HepG2 (cell line): ENCODE measurements around the gene KCNT2. TPM values are rescaled to one million over a fixed set of nuclear protein-coding genes. Genes with fewer than 3 reads are reported as not detected.

ENCODE experiments used
- ATAC-seq: fragments of 200-7000 bp; cut with Tn5 transposase; 3 replicates; pipeline ENCODE4 v1.9.1; 2020; ENCODE audit warnings: mild to moderate bottlenecking, moderate library complexity
- BruUV-seq: library from RNA; stranded (reverse); fragments of 400-500 nt; replicated peaks from 2 replicates; lab custom pipeline; 2021; lab: Mats Ljungman, UMichigan
- CTCF ChIA-PET: fragments of 300-600 bp; formaldehyde crosslinking; extraction: SDS; loops from one replicate; lab custom pipeline; 2021; ENCODE audit warnings: low total read pairs, inconsistent platforms, low intra/inter-chr PET ratio; lab: Yijun Ruan, JAX
- POLR2A ChIA-PET: fragments of 350-600 bp; sonication (Branson Sonifier 250); formaldehyde crosslinking; loops from one replicate; lab custom pipeline; 2020; ENCODE audit warnings: antibody characterized with exemption, inconsistent platforms; lab: Yijun Ruan, JAX
- DNase-seq: peaks from one replicate; pipeline ENCODE4 v3.0.0-alpha.2; 2015; ENCODE audit warnings: low spot score
- FAIRE-seq: peaks from 3 replicates; lab custom pipeline; 2011; peaks lifted over from hg19 to GRCh38; lab: Jason Lieb, UNC
- H2AFZ ChIP-seq: one replicate; pipeline ENCODE4 v1.6.1; 2011; ENCODE audit warnings: low read length, inconsistent platforms
- H3K27ac ChIP-seq: fragments of 300-600 bp; 3 replicates; pipeline ENCODE4 v1.8.0; 2011; ENCODE audit warnings: mixed run types, mild to moderate bottlenecking, mixed read lengths, low read length, inconsistent platforms; ENCODE audit not compliant: insufficient read depth; ENCODE audit errors: extremely low read length
- H3K27me3 ChIP-seq, 2 experiments: fragments of 200-600 bp in 1 of 2; 2 replicates in 1 of 2; 3 replicates in 1 of 2; pipeline versions ENCODE4 v1.6.0 to v1.8.0; 2011; ENCODE audit warnings: low read length in 2 of 2, mild to moderate bottlenecking in 2 of 2, moderate library complexity in 2 of 2, inconsistent platforms in 1 of 2; ENCODE audit not compliant: insufficient read depth in 2 of 2, control insufficient read depth in 1 of 2
- H3K36me3 ChIP-seq, 2 experiments: fragments of 200-600 bp in 1 of 2; replicated peaks in 1 of 2; 2 replicates in 1 of 2; 3 replicates in 1 of 2; pipeline versions ENCODE4 v1.5.1 to v1.8.0; 2011; ENCODE audit warnings: low read length in 2 of 2, inconsistent platforms in 1 of 2; ENCODE audit not compliant: insufficient read depth in 2 of 2, control insufficient read depth in 1 of 2
- H3K4me1 ChIP-seq: 2 replicates; pipeline ENCODE4 v1.5.1; 2012; ENCODE audit warnings: low read length, inconsistent platforms; ENCODE audit not compliant: insufficient read depth
- H3K4me2 ChIP-seq: 2 replicates; pipeline ENCODE4 v1.6.0; 2011; ENCODE audit warnings: low read depth, low read length, inconsistent platforms
- H3K4me3 ChIP-seq, 3 experiments: fragments of 200-600 bp in 1 of 3; sonication (generic), shearing (Covaris generic) in 1 of 3; replicated peaks in 1 of 3; 2 replicates each; pipeline ENCODE4 v1.5.1; 2011 to 2016; ENCODE audit warnings: low read length in 3 of 3, inconsistent platforms in 2 of 3, low read depth in 2 of 3, mild to moderate bottlenecking in 2 of 3, control low read depth in 1 of 3, mixed read lengths in 1 of 3; ENCODE audit not compliant: insufficient read depth in 1 of 3
- H3K79me2 ChIP-seq: one replicate; pipeline ENCODE4 v1.6.1; 2011; ENCODE audit warnings: low read length, inconsistent platforms; ENCODE audit not compliant: insufficient read depth
- H3K9ac ChIP-seq: 2 replicates; pipeline ENCODE4 v1.6.0; 2011; ENCODE audit warnings: mild to moderate bottlenecking, low read depth, low read length, inconsistent platforms; ENCODE audit not compliant: insufficient read depth
- H3K9me3 ChIP-seq: 2 replicates; pipeline ENCODE4 v1.5.1; 2012; ENCODE audit warnings: mild to moderate bottlenecking, low read length
- H4K20me1 ChIP-seq: 2 replicates; pipeline ENCODE4 v1.6.0; 2011; ENCODE audit warnings: inconsistent platforms, mild to moderate bottlenecking, low read length, moderate library complexity; ENCODE audit not compliant: insufficient read depth
- ARNTL ChIP-seq: sonication (generic); formaldehyde crosslinking; IDR thresholded peaks from 2 replicates; pipeline ENCODE4 v1.4.0; 2020; ENCODE audit warnings: mild to moderate bottlenecking, missing genetic modification reagents
- CBFB ChIP-seq: sonication (generic); formaldehyde crosslinking; IDR thresholded peaks from 2 replicates; pipeline ENCODE4 v1.4.0; 2020; ENCODE audit warnings: missing genetic modification reagents
- HNF4G ChIP-seq, 2 experiments: sonication (generic) in 1 of 2; formaldehyde crosslinking in 1 of 2; IDR thresholded peaks; 2 replicates each; pipeline versions ENCODE4 v1.4.0 to v1.6.1; 2011 to 2020; ENCODE audit warnings: borderline replicate concordance in 2 of 2, low read depth in 2 of 2, mild to moderate bottlenecking in 2 of 2, low read length in 1 of 2, missing genetic modification reagents in 1 of 2, moderate library complexity in 1 of 2
- HOXA5 ChIP-seq: sonication (generic); formaldehyde crosslinking; IDR thresholded peaks from 2 replicates; pipeline ENCODE4 v1.4.0; 2020; ENCODE audit warnings: missing genetic modification reagents
- KAT7 ChIP-seq: IDR thresholded peaks from 2 replicates; pipeline ENCODE4 v1.6.1; 2018; ENCODE audit warnings: borderline replicate concordance, missing compliant biosample characterization
- KLF6 ChIP-seq: IDR thresholded peaks from 2 replicates; pipeline ENCODE4 v1.8.0; 2016; ENCODE audit warnings: missing biosample characterization, missing genetic modification reagents
- NR1H2 ChIP-seq: sonication (generic); formaldehyde crosslinking; IDR thresholded peaks from 2 replicates; pipeline ENCODE4 v1.8.1; 2022; ENCODE audit warnings: low read depth, missing genetic modification reagents, borderline replicate concordance
- RFX5 ChIP-seq: IDR thresholded peaks from 2 replicates; pipeline ENCODE4 v1.6.1; 2011; ENCODE audit warnings: low read depth, low read length, improper control_type of control experiment
- RFXANK ChIP-seq: IDR thresholded peaks from 2 replicates; pipeline ENCODE4 v1.6.1; 2016
- SIX4 ChIP-seq: sonication (generic); formaldehyde crosslinking; IDR thresholded peaks from 2 replicates; pipeline ENCODE4 v1.4.0; 2020; ENCODE audit warnings: missing genetic modification reagents
- TEAD2 ChIP-seq: sonication (generic); formaldehyde crosslinking; IDR thresholded peaks from 2 replicates; pipeline ENCODE4 v1.9.0; 2021; ENCODE audit warnings: missing genetic modification reagents
- ZNF225 ChIP-seq: sonication (generic); formaldehyde crosslinking; IDR thresholded peaks from 2 replicates; pipeline ENCODE4 v1.4.0; 2020; ENCODE audit warnings: mild to moderate bottlenecking, missing genetic modification reagents
- ZNF343 ChIP-seq: sonication (generic); formaldehyde crosslinking; IDR thresholded peaks from 2 replicates; pipeline ENCODE4 v1.4.0; 2020; ENCODE audit warnings: mild to moderate bottlenecking, missing genetic modification reagents
- ZNF451 ChIP-seq: sonication (generic); formaldehyde crosslinking; IDR thresholded peaks from 2 replicates; pipeline ENCODE4 v1.5.0; 2020; ENCODE audit warnings: mild to moderate bottlenecking, missing genetic modification reagents
- ZNF660 ChIP-seq: sonication (generic); formaldehyde crosslinking; IDR thresholded peaks from 2 replicates; pipeline ENCODE4 v1.5.1; 2020; ENCODE audit warnings: mild to moderate bottlenecking, low read depth, missing genetic modification reagents, borderline replicate concordance
- WGBS: methylation state at CpG from one replicate; pipeline ENCODE4 v1.1.6; 2017; ENCODE audit warnings: low lambda C conversion rate; 5-methylcytosine and 5-hydroxymethylcytosine counted together
- in situ Hi-C: cut with HindIII; loops from 2 replicates; pipeline ENCODE4 v1.10.0; 2017; ENCODE audit warnings: low pct_unique_long_range_greater_than_20kb; ENCODE audit not compliant: extremely low pct_ligation_motif_present
- intact Hi-C: fragments of 100-400 bp; cut with micrococcal nuclease; formaldehyde crosslinking; loops from one replicate; pipeline ENCODE4 v1.10.0; 2022; ENCODE audit not compliant: unreplicated experiment
- polyA plus RNA-seq, 8 experiments: library from polyadenylated mRNA; depleted of rRNA in 3 of 8; stranded (reverse) in 7 of 8; unstranded in 1 of 8; fragments of >200 nt; fragmentation: Illumina TruSeq in 4 of 8; extraction: Trizol in 4 of 8; gene quantifications; 2 replicates each; pipeline versions ENCODE4 v1.2.1 to v1.2.3, GENCODE V29; 2011 to 2016; ENCODE audit warnings: low read depth in 4 of 8, missing spikeins in 1 of 8, mixed read lengths in 1 of 8; ENCODE audit not compliant: insufficient read depth in 1 of 8
- total RNA-seq, 5 experiments: library from RNA; depleted of rRNA; stranded (reverse); fragments of >200 nt; fragmentation: Illumina TruSeq; extraction: Trizol; gene quantifications; 2 replicates each; pipeline ENCODE4 v1.2.3, GENCODE V29; 2016; ENCODE audit warnings: low read depth in 1 of 5
- TF ChIP-seq, protein P1 (sequence below): sonication (generic); formaldehyde crosslinking; conservative IDR thresholded peaks from 2 replicates; pipeline ENCODE4 v1.8.1; 2023; ENCODE audit warnings: missing genetic modification reagents
- TF ChIP-seq, protein P2 (sequence below): fragments of 450-650 bp; IDR thresholded peaks from 2 replicates; pipeline ENCODE4 v1.6.1; 2017
- TF ChIP-seq, protein P3 (sequence below): sonication (generic); formaldehyde crosslinking; IDR thresholded peaks from 2 replicates; pipeline ENCODE4 v1.9.0; 2022; ENCODE audit warnings: missing genetic modification reagents, mild to moderate bottlenecking, borderline replicate concordance

The KCNT2 gene
- total and polyA plus RNA-seq, 2 of the 13 experiments (the other 11 are each of a cell fraction or from before 2014, with no cell fraction given): not detected

GRCh38 chr1:196577386-196577785 is 30.9 kb downstream of the KCNT2 start:
- H3K9me3 ChIP-seq: no peaks in the 10 kb centered on the region
- in situ Hi-C loops: no loop called here
- ChIA-PET POLR2A (no interaction called here), CTCF (no interaction called here)
- H3K4me3 ChIP-seq: no peak overlapping the region
- WGBS: 0% methylated on average over 2 of the region's 2 CpGs
- no peaks in the 10 kb centered on the region for H3K36me3 ChIP-seq
- intact Hi-C loops: no loop called here
- TF ChIP-seq RFXANK (CRISPR knock-in tag): no peak
- TF ChIP-seq HOXA5 (CRISPR knock-in tag): no peak
- TF ChIP-seq, protein P1, sequence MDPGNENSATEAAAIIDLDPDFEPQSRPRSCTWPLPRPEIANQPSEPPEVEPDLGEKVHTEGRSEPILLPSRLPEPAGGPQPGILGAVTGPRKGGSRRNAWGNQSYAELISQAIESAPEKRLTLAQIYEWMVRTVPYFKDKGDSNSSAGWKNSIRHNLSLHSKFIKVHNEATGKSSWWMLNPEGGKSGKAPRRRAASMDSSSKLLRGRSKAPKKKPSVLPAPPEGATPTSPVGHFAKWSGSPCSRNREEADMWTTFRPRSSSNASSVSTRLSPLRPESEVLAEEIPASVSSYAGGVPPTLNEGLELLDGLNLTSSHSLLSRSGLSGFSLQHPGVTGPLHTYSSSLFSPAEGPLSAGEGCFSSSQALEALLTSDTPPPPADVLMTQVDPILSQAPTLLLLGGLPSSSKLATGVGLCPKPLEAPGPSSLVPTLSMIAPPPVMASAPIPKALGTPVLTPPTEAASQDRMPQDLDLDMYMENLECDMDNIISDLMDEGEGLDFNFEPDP (CRISPR knock-in tag): no peak
- no peak for TF ChIP-seq TEAD2 (CRISPR knock-in tag)
- TF ChIP-seq NR1H2 (CRISPR knock-in tag): no peak
- TF ChIP-seq ZNF451: no peak
- no peak for TF ChIP-seq ARNTL (CRISPR knock-in tag)
- TF ChIP-seq, protein P2, sequence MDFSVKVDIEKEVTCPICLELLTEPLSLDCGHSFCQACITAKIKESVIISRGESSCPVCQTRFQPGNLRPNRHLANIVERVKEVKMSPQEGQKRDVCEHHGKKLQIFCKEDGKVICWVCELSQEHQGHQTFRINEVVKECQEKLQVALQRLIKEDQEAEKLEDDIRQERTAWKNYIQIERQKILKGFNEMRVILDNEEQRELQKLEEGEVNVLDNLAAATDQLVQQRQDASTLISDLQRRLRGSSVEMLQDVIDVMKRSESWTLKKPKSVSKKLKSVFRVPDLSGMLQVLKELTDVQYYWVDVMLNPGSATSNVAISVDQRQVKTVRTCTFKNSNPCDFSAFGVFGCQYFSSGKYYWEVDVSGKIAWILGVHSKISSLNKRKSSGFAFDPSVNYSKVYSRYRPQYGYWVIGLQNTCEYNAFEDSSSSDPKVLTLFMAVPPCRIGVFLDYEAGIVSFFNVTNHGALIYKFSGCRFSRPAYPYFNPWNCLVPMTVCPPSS: no peak
- TF ChIP-seq, protein P3, sequence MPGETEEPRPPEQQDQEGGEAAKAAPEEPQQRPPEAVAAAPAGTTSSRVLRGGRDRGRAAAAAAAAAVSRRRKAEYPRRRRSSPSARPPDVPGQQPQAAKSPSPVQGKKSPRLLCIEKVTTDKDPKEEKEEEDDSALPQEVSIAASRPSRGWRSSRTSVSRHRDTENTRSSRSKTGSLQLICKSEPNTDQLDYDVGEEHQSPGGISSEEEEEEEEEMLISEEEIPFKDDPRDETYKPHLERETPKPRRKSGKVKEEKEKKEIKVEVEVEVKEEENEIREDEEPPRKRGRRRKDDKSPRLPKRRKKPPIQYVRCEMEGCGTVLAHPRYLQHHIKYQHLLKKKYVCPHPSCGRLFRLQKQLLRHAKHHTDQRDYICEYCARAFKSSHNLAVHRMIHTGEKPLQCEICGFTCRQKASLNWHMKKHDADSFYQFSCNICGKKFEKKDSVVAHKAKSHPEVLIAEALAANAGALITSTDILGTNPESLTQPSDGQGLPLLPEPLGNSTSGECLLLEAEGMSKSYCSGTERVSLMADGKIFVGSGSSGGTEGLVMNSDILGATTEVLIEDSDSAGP: no peak
- no peak for TF ChIP-seq HNF4G (IDR thresholded peaks at IDR 0.05; ENCODE audit: borderline replicate concordance, low read depth, low read length)
- no peak for TF ChIP-seq HNF4G (CRISPR knock-in tag; IDR thresholded peaks at IDR 0.05; ENCODE audit: borderline replicate concordance, low read depth)
- no peak for TF ChIP-seq ZNF225 (CRISPR knock-in tag)
- no peak for TF ChIP-seq CBFB
- no peak for TF ChIP-seq ZNF343 (CRISPR knock-in tag)
- no peak for TF ChIP-seq KLF6 (CRISPR knock-in tag)
- TF ChIP-seq SIX4 (CRISPR knock-in tag): no peak
- TF ChIP-seq ZNF660 (CRISPR knock-in tag): no peak
- no peak for TF ChIP-seq RFX5
- no peak for TF ChIP-seq KAT7 (CRISPR knock-in tag)
- H3K27me3 ChIP-seq: no peaks in the 10 kb centered on the region
- no peaks in the 10 kb centered on the region for H4K20me1 ChIP-seq
- no peaks in the 10 kb centered on the region for H3K79me2 ChIP-seq
- no peaks in the 10 kb centered on the region for H3K4me1 ChIP-seq
- ATAC-seq (no peak), FAIRE-seq (no peak), DNase-seq (no peak)
- H2AFZ ChIP-seq: no peak overlapping the region
- H3K9ac ChIP-seq: no peak overlapping the region
- no peak overlapping the region for H3K4me2 ChIP-seq
- no TSS peak for BruUV-seq
- no peak overlapping the region for H3K27ac ChIP-seq
